Measurements from ENCODE around the gene PDE6A.

PDE6A gene

DNA sequence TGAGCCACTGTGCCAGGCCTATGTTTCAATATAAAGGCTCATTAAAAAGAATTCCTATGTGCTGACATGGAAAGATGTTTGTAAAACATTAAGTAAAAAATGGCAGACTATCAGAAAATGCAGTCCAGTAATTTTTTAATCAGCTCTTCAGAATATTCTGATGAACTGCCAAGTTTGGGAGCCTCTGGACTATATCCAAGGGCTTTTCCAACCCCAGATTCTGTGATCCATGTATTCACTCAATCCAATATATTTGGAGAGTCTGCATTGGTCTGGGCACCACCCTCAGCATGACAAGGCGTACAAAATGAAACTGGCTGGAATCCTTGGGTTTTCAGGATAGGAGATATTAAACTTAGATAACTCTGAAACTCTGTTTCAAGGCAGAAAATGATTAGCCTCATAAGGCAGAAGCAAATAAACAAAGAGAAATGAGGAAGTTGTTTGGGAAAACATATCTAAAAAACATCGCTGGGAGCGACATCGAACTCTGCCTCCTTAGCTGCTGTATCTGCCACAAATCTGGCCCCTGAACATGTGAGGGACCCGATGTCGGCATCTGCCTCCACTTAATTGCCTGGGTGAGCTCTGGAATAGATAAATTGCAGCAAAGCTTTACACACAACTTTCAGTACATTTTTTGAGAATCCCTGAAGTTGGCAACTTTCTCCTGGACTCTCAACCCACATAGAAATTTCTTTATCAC, 14.4 kb downstream of the PDE6A start:
- DNase-seq (ENCODE audit: low spot score) = peak; percentile 40

DNA sequence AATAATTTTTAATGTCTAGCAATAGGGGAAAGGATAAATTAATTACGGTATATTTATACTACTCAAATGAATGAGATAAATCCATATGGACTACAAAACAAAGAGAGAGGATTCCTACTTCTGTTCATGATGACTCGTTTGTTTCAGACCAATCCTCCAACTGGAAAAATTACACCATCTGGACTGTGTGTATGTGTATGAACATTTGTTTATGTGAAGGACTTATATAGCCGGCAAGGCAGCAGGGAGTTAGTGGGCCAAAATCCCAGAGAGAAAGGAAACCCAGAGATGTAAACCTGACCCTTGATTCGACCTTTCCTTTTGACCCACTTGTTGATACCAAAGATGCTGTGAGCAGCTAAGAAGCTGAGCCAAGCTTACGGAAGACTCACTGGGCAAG, 20.1 kb downstream of the PDE6A start:
- no peak for DNase-seq (ENCODE audit: low spot score)

DNA sequence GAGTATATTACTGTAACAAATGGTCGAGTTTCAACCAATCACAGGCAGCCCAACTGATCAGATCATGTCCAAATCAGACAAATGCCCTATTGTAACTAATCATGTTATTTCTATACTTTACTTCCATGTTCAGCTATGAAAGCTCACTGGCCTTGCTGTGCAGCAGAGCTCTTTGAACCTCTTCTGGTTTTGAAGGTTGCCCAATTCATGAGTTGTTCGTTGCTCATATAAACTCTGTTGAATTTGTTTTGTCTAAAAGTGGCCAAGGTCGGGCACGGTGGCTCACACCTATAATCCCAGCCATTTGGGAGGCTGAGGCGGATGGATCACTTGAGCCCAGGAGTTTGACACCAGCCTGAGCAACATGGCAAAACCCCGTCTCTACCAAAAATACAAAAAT, 21.6 kb downstream of the PDE6A start:
- DNase-seq (ENCODE audit: low spot score) = no peak

DNA sequence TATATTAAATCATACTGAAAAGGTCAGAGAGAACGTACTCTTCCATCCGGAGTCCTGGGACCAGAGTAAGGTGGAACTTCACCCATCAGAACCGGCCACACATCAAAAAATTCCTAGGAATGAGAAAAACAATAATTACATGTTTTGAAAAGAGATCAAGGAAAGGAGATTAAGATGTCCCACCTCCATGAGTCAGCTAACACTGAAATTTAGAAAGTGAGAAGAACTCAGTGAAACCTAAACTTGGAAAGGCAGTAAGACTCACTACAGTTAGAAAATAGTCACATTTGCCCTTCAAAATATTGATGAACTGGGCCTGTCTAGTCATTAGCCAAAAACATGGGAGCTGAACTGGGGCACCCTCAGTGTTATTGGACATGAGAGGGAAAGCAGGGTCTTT, 23.0 kb downstream of the PDE6A start:
- no peak for DNase-seq (ENCODE audit: low spot score)

DNA sequence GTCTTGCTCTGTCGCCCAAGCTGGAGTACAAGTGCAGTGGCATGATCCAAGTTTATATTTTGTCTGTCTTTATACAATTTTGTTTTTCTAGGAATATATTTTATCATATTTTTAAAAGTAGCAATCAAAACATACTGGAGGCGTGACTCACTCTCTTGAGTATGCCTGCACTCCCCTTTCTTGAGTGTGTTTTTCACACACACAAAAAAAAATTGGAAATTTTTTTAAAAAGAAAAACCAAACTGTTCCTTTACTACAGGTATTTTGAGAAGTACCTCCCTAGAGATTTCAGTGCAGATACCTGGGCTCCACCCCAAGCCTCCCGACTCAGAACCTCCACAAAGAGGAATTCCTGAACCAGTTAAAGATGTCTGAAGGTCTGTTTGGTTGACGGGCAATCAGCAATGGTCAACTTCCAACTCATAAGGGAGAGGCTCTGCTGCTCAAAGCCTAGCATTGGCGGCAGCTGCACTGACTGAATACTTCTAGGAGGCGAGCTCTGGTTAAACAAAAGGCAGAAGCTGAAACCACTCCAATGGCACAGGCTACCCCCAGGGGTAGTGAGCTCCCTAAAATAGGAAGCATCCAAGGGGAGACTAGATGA, 27.4 kb downstream of the PDE6A start:
- DNase-seq (ENCODE audit: low spot score) = no peak

DNA sequence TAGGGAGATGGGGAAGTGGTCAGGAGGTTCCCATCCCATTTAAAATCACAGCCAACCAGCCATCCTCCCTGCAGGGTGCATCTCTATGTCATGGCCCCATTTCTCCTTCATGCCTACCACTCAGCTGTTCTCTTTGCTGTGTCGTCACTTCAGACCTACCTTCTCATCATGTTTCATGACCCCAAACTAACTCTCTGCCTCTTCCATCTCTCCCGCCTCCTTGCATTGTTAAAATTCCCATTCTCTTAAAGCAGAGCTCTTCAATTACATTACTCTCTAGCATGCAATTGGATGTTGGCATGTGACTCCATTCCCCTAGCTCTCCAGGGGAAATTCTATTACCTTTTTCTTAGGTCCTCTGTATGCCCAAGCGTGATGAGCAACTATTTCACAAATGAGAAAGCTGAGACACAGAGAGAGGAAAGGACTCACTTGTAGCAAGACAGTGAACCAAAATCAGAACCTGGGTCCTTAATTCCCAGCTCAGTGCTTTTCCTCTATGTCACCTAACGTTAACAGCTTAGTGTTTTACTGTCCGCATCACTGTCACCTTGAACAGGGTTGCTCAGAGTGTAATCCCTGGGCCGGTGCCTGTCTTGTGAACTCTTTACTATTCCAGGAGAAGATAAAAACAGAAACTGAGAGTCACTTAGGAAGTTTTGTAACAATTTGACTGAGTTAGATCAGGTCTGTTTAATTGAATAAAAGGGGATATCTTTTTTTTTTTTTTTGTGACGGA, 28.1 kb downstream of the PDE6A start:
- DNase-seq (ENCODE audit: low spot score) = no peak

DNA sequence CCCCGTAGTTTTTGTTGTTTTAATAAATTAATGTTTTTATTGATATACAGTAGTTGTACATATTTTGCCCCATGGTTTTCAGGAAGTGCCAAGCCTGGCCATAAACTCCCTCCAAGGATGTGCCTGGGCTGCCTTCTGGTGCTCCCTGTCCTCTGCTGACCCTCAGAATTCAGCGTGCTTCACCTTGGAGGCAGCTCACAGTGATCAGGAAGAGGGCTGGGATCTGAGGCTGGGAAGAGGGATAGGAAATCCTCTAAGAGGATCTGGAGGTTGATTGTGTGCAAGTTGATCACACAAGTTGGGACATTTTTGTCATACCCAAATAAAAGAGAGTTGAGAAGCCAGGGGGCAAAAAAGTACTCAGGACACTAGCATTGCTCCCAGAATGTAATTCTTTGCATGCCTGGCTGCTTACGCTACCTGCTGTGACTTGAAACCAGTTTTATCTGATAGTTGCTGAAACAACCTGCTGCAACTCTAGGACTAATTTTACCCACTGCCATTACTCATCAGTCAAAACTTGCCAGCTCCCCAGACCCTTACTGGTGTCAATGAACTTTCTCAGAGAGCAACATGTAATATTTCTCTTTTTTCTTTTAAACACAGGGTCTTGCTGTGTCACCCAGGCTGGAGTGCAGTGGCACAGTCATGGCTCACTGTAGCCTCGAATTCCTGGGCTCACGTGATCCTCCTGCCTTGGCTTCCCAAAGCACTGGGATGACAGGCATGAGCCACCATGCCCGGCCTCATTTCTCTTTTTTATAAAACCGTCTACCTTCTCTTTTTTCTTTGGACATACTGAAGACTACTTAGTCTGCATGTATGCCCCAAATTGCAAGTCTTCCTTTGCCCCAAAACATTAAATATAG, 29.0 kb downstream of the PDE6A start:
- DNase-seq (ENCODE audit: low spot score) = no peak

DNA sequence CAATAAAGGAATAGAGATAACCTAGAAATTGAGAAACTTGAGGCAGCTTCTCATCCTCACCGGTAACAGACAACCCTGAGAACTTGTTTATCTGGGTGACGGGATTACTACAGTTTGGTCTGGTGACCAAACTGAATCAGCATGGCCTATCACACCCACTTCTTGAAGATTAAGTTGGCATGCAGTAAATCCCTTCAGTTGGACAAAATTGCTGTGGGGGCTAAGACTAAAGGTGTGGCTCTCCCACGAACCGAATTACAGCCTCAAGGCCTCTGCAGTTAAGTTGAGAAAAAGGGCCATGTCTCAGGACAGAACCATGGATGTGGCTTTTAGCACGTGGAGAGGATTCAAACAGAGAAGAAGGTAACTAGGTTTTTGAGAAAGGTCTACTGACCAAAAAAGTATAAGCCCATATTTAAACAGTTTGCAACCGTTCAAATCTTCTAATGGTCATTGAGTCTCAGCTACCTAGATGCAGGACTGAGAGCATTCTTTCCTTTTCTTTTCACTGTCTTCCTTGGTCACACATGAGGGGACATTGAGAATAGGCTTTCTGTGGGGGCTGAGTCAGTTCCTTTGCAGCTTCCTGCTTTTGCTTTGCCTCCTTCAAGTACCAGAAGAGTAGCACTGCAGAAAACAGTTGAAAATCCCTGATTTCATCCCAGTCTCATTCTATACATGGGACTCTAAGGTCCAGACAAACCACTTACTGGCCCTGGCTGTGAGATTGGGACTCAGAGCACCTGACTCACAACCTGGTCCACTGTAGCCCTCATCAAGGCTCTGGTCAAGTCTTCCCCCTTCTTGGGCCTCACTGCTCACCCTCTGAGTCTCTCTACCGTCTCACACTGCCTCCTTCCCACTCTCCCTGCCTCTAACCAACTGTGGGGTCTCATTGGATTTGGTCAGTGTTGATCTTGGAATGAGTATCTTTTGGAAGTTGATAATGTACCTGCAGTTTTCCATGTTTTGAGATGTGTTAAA, 30.9 kb downstream of the PDE6A start:
- no peak for DNase-seq (ENCODE audit: low spot score)

DNA sequence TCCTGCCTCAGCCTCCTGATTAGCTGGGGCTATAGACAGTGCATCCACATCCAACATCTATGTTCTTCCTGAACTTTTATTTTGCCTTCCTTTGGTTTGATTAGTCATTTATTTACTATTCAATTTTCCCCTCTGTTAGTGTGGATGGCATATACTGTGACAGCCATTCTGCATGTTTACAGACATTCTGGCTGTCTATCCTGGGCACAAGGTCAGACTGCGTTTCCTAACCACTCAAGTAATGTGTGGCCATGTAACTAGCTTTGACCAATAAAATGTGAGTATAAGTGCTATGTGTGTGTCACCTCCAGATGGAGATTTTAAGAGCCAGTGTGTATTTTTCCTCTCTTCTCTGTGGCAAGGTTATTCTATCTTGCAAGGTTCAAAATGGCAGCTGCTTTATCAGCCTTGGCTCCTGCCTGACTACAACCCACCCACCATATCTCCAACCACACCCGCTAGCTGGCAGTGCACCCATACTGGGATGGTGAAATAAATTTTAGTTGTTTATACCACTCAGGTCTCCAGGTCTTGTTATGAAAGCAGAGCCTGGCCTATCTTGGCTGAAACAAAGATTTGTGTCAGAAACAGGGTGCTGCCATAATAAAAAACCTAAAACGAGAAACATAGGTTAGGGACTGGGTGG, 32.2 kb downstream of the PDE6A start:
- no peak for DNase-seq (ENCODE audit: low spot score)

DNA sequence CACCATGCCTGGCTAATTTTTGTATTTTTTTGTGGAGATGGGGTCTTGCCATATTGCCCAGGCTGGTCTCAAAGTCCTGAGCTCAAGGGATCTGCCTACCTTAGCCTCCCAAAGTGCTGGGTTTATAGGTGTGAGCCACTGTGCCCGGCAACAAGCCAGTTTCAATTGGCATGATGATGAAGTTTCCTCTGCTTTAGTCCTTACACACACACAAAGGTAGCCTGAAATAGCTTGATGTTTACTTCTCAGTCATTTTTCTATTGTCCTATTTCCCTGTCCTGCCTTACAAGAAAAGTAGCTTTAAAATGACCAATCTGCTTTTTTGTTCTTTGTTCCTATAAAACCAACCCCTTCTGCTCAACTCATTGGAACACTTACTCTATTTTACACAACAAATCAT, 33.6 kb downstream of the PDE6A start:
- DNase-seq (ENCODE audit: low spot score) = no peak

DNA sequence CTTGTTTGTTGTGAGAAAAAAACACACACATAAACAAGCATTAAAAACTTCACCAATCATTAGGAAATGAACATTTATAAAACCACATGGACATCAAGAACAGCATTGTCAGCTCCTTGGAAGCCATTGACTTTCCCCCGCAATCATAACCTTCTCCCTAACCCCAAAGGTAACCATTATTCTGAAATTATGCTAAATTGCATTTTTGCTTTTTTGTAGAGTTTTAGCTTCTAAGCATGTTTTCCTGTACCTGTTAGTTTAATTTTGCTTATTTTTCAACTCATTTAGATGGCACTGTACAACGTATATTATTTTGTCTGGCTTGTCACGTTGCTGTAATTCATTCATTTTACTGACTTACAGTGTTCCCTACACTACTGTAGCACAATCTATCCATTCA, 36.8 kb downstream of the PDE6A start:
- no peak for DNase-seq (ENCODE audit: low spot score)

DNA sequence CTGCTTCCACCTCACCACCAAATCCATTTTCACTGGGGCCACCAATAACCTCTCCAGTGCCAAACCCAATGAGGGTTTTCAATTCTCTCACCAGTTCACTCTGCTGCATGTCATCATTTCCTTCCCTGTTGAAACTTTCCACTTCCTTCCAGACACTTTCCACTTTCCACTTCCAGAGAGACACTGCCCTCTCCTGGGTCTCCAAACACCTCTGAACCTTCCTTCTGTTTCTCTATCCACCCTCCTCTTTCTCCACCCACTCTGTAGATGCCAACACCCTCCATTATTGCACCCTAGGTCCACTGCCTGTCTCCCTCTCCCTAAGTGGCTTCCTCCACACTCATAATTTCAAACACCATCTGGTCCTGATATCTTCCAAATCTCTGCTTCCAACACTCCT, 39.6 kb downstream of the PDE6A start:
- no peak for DNase-seq (ENCODE audit: low spot score)

DNA sequence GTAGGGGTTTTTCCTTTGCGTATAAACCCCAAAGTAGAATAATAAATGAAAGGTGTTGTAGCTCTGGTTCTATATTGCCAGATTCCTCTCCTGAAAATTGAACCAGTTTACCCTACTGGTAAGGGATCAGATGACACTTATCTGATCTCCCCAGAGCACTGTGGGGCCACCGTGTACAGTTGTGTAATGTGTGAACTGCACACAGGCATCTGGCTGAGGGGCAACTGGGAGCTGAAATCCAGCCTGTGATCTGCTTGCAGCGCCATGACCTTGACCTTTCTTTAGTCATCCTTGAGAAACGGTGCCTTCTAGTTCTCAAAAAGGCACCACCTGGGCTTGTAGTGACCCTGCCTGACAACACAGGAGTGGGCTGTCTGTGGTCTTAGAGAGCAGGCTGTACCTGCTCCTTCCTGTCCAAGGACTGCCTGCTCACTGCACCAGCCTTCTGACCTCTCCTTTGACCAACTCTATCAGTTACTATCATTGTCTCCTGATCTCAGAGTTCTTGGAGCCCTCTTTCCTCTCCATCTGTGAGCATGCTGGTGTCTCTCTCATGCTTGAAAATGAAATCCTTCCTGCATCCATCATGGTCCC, 40.2 kb downstream of the PDE6A start:
- DNase-seq (ENCODE audit: low spot score) = no peak

DNA sequence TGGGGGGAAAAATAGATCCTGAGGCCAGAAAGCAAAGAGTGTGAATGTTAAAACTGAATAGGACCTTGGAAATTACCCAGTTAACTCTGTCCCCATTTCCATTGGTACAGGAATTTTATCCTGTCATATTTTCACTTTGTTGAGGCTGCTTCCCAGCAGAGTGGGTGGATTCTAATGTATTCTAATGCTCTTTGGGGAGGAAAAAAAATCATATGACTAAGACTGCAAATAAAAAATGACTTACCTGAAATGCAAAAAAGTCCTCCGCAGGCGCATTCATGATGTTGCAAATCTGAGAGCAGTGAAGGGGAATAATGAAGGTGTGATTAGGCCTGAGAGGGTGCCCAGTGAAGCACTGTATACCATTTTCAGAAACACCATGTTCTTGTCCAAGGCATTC, 41.2 kb downstream of the PDE6A start:
- DNase-seq (ENCODE audit: low spot score) = no peak

DNA sequence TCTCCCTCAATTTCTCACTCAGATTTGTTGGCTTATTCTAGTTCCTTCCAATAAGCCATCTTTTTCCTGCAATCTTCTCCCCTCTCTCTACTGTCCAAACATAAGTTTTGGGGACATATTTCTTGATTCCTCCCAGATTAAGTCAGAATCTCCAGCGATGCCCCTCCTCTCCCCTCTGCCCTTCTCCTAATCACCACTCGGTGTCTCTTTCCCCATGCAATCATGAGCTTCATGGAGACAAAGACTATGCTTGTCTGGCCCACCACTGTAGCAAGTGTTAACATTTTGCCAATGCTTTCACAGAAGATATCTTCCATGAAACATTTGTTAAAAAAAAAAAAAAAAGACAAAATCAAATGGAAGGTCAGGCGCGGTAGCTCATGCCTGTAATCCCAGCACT, 42.4 kb downstream of the PDE6A start:
- no peak for DNase-seq (ENCODE audit: low spot score)

DNA sequence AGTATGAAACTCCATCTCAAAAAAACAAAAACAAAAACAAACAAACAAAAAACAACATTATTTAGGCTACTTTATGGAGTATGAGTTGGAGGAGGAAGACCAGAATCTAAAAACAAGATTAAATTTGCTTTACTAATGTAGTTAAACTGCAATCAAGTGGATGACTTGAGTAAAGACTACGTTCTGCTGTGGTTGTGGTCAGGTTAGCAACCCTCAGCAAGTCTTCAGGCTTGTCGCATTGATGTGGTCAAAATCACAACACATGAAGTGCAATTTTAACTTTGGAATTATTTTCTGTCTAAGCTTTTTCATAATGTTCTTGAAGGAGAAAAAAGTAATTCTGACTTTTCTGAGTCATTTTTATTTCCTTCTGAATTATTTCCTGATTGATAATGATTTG, 43.1 kb downstream of the PDE6A start:
- DNase-seq (ENCODE audit: low spot score) = no peak

DNA sequence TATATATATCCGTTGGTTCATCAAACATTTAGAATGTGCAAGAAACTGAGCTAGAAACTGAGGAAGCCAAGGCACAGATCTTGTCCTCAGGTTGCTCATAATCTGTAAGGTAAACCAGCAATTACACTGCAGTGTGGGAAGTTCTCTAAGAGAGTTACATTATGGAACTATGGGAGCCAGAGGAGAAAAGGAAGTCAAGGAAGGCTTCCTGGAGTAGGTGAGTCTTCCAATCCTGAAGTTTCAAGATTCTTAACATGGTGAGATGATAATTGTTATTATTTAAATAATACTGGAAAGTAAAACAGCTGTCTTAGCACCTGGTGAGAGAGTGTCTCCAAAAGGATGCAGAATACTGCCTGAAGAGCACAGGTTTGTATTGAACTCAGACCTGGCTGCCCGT, 44.2 kb downstream of the PDE6A start:
- no peak for DNase-seq (ENCODE audit: low spot score)

DNA sequence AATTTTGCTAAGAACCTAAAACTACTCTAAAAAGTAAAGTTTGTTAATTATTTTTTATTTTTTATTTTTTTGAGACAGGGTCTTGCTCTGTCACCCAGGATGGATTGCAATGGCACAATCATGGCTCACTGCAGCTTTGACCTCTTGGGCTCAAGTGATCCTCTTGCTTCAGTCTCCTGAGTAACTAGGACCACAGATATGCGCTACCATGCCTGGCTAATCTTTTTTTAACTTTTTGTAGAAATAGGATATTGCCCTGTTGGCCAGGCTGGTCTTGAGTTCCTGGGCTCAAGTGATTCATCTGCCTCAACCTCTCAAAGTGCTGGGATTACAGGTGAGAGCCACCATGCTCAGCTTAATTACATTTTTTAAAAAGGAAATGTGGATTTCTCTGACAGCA, 45.8 kb downstream of the PDE6A start:
- DNase-seq (ENCODE audit: low spot score) = no peak

DNA sequence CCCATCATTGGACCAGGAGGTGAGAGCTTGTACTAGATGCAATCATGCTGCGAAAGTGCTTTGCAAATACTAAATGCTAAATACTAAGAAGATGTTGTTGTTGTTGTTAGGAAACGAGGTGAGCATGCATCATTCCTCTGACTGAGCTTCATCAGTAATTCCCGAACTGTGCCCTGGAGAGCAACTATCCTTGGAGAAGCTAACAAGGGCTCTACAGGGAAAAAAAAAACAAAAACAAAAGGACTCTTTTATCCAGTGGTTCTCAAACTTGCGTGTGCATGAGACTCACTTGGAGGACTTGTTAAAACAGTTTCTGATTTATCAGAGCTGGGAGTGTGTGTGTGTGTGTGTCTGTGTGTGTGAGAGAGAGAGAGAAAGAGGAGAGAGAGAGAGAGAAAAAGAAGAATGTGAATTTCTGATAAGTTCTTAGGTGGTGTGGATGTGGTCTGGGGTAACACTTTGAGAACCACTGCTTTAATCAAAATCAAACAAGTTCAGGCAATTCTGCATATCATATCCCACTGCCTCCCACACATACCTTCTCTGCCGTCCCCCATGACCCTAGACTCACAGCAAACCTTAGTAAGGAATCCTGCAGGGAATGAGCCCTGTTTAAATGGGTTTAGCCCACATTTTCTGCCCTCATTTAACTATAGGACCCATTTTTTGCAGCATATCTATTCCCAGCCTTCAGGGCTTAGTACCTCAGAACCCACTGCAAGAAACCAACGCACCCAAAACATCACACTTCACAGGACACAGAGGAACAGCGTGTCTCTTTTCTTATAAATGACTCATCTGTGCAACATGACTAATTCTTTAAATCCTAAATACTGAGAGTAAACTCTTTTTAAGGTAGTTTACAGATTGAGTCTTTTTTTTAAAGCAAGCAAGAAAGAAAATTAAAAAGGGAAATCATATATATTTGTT, 48.9 kb downstream of the PDE6A start:
- DNase-seq (ENCODE audit: low spot score) = no peak

Data from AG20443 (cell line).